PC-3 (cell line): ENCODE measurements around the gene MIB2. TPM values are rescaled to one million over a fixed set of nuclear protein-coding genes. Genes with fewer than 3 reads are reported as not detected.

ENCODE experiments used
- ATAC-seq: fragments of 200-7000 bp; cut with Tn5 transposase; 2 replicates; pipeline ENCODE4 v1.9.1; 2020; ENCODE audit warnings: mild to moderate bottlenecking, moderate library complexity
- BruUV-seq: library from RNA; stranded (reverse); fragments of 400-500 nt; replicated peaks from 2 replicates; lab custom pipeline; 2021; lab: Mats Ljungman, UMichigan
- CTCF ChIA-PET: fragments of 300-600 bp; sonication (Branson Sonifier 250); formaldehyde crosslinking; loops from one replicate; lab custom pipeline; 2022; ENCODE audit warnings: antibody characterized with exemption; lab: Charles Lee
- POLR2A ChIA-PET: fragments of 300-600 bp; sonication (Branson Sonifier 250); formaldehyde crosslinking; loops from one replicate; lab custom pipeline; 2022; ENCODE audit warnings: antibody characterized with exemption; ENCODE audit not compliant: unreplicated experiment; lab: Charles Lee
- DNase-seq: peaks from one replicate; pipeline ENCODE4 v3.0.0-alpha.2; 2015
- H2AFZ ChIP-seq: fragments of 300-600 bp; sonication (generic); 2 replicates; pipeline ENCODE4 v1.6.0; 2016; ENCODE audit warnings: antibody characterized with exemption, low read length
- H3F3A ChIP-seq: fragments of 300-600 bp; sonication (generic); one replicate; pipeline ENCODE4 v1.6.0; 2017; ENCODE audit warnings: antibody characterized with exemption, low read length, control low read depth, mild to moderate bottlenecking; ENCODE audit not compliant: unreplicated experiment
- H3K27ac ChIP-seq: fragments of 300-600 bp; sonication (generic); 2 replicates; pipeline ENCODE4 v1.5.1; 2016; ENCODE audit warnings: mild to moderate bottlenecking, low read length
- H3K27me3 ChIP-seq: fragments of 300-600 bp; sonication (generic); 2 replicates; pipeline ENCODE4 v1.6.1; 2016; ENCODE audit warnings: low read length, mixed read lengths
- H3K36me3 ChIP-seq: fragments of 300-600 bp; sonication (generic); 2 replicates; pipeline ENCODE4 v1.6.1; 2016; ENCODE audit warnings: low read depth, mixed run types, low read length, mixed read lengths
- H3K4me1 ChIP-seq: fragments of 300-600 bp; sonication (generic); 2 replicates; pipeline ENCODE4 v1.5.1; 2016; ENCODE audit warnings: low read length; ENCODE audit not compliant: insufficient read depth
- H3K4me2 ChIP-seq: fragments of 300-600 bp; sonication (generic); 2 replicates; pipeline ENCODE4 v1.6.0; 2016; ENCODE audit warnings: low read length
- H3K4me3 ChIP-seq: fragments of 300-600 bp; sonication (generic); 2 replicates; pipeline ENCODE4 v1.5.1; 2016; ENCODE audit warnings: mild to moderate bottlenecking, low read length, mixed read lengths
- H3K79me2 ChIP-seq: fragments of 300-600 bp; sonication (generic); 2 replicates; pipeline ENCODE4 v1.6.1; 2017; ENCODE audit warnings: low read length, mixed read lengths
- H3K9ac ChIP-seq: fragments of 300-600 bp; sonication (generic); 2 replicates; pipeline ENCODE4 v1.6.0; 2016; ENCODE audit warnings: mild to moderate bottlenecking, low read length
- H3K9me2 ChIP-seq: fragments of 300-600 bp; sonication (generic); replicated peaks from 2 replicates; pipeline ENCODE4 v1.6.1; 2016; ENCODE audit warnings: mixed run types, low read length, mixed read lengths
- H3K9me3 ChIP-seq: fragments of 300-600 bp; sonication (generic); 2 replicates; pipeline ENCODE4 v1.6.1; 2016; ENCODE audit warnings: low read length, mixed read lengths
- H4K20me1 ChIP-seq: fragments of 300-600 bp; sonication (generic); 2 replicates; pipeline ENCODE4 v1.6.1; 2016; ENCODE audit warnings: low read length, mixed read lengths
- EZH2 ChIP-seq: fragments of 300-600 bp; sonication (generic); IDR thresholded peaks from one replicate; pipeline ENCODE4 v1.6.1; 2017; ENCODE audit warnings: antibody characterized with exemption, mild to moderate bottlenecking, low read length; ENCODE audit not compliant: unreplicated experiment
- EZH2phosphoT487 ChIP-seq: fragments of 300-600 bp; sonication (generic); IDR thresholded peaks from 2 replicates; pipeline ENCODE4 v1.6.1; 2018; ENCODE audit warnings: mild to moderate bottlenecking, antibody characterized with exemption, low read length, borderline replicate concordance
- intact Hi-C: fragments of 100-400 bp; cut with micrococcal nuclease; formaldehyde crosslinking; loops from 2 replicates; pipeline ENCODE4 v1.9.0; 2023
- total RNA-seq: library from RNA; depleted of rRNA; stranded (reverse); fragments of >200 nt; gene quantifications from 2 replicates; pipeline ENCODE4 v1.2.3, GENCODE V29; 2014
- TF ChIP-seq, protein P1 (sequence below): fragments of 300-600 bp; sonication (generic); conservative IDR thresholded peaks from 2 replicates; pipeline ENCODE4 v1.5.1; 2017; ENCODE audit warnings: antibody characterized with exemption, low read depth, mild to moderate bottlenecking, low read length

Gene MIB2
- total RNA-seq, 1 experiment from 2014 or later = 164 TPM

DNA sequence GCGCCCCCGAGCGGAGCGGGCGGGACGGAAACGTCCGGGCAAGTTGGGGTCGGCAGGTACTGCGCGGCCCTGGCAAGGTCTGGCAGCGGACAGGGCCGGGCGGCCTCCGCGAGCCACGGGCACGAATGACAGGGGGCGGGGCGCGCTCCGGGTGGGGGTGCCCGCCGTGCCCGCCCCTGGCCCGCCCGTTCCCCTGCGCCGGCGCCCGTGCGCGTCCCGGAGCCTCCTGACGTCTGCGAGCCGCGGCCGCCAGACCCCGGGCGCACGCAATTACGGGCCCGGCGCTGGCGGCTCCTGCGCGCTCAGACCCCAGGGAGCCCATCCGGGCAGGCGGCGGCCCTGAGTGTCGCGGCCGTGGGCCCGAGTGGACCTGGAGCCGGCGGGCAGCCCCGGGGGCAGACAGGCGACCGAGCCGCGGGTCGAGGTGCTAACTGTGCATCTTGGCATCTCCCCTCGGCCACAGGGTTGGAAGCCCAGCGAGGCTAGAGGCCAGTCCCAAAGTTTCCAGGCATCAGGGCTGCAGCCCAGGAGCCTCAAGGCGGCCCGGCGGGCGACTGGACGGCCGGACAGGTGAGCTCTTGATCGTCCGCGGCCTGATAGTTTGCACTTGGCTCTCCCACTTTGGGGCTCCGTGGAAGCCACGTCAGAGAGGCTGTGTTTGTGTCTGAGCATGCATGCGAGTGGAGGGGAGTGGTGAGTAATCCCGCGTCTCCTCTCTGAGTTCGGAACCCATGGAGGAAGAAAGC, 918 bp downstream of the MIB2 start:
- no TSS peak for BruUV-seq
- Histone ChIP-seq H3K9me2 (no peaks in the 10 kb centered on the region), H2AFZ (peak overlapping the region; percentile 21), H3K4me2 (peak overlapping the region; percentile 84), H3F3A (peaks cover 4% of the 10 kb centered on the region), H3K4me3 (peak overlapping the region; percentile 94), H3K4me1 (peaks cover 28% of the 10 kb centered on the region), H3K27ac (peak overlapping the region; percentile 97; the same call in 1 of the 2 replicates), H3K9me3 (no peaks in the 10 kb centered on the region), H3K27me3 (no peaks in the 10 kb centered on the region), H3K36me3 (no peaks in the 10 kb centered on the region; the same call in 1 of the 2 replicates), H3K9ac (peak overlapping the region; percentile 98), H3K79me2 (peaks cover 39% of the 10 kb centered on the region), H4K20me1 (peaks cover 16% of the 10 kb centered on the region; the same call in 1 of the 2 replicates)
- DNase-seq (peak; percentile 60), ATAC-seq (peak; percentile 44)
- ChIA-PET POLR2A (interaction anchor here (0.5 kb wide), 1 partner anchor 227 kb away, joined by 4 read pairs; no protein-coding TSS in a partner anchor), CTCF (interaction anchor here (0.6 kb wide), 1 partner anchor 40 kb away, joined by 3 read pairs; no protein-coding TSS in a partner anchor)
- TF ChIP-seq EZH2 (no peak), EZH2phosphoT487 (no peak)
- TF ChIP-seq, protein P1, sequence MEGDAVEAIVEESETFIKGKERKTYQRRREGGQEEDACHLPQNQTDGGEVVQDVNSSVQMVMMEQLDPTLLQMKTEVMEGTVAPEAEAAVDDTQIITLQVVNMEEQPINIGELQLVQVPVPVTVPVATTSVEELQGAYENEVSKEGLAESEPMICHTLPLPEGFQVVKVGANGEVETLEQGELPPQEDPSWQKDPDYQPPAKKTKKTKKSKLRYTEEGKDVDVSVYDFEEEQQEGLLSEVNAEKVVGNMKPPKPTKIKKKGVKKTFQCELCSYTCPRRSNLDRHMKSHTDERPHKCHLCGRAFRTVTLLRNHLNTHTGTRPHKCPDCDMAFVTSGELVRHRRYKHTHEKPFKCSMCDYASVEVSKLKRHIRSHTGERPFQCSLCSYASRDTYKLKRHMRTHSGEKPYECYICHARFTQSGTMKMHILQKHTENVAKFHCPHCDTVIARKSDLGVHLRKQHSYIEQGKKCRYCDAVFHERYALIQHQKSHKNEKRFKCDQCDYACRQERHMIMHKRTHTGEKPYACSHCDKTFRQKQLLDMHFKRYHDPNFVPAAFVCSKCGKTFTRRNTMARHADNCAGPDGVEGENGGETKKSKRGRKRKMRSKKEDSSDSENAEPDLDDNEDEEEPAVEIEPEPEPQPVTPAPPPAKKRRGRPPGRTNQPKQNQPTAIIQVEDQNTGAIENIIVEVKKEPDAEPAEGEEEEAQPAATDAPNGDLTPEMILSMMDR = no peak
- intact Hi-C loops = loop anchor here (10.0 kb wide), 1 partner anchor 551 kb away; no protein-coding TSS in a partner anchor

GRCh38 chr1:1616838-1617237, 1.5 kb downstream of the MIB2 start:
- DNase-seq = no peak
- Histone ChIP-seq H3K79me2 (peaks cover 39% of the 10 kb centered on the region), H3K27ac (no peak overlapping the region), H3K9ac (peak overlapping the region; percentile 98), H3K9me3 (no peaks in the 10 kb centered on the region), H3K9me2 (no peaks in the 10 kb centered on the region), H2AFZ (peak overlapping the region; percentile 21), H3K4me2 (peak overlapping the region; percentile 84), H3K4me1 (peaks cover 28% of the 10 kb centered on the region), H3K27me3 (no peaks in the 10 kb centered on the region), H3K4me3 (peak overlapping the region; percentile 94), H3F3A (peaks cover 4% of the 10 kb centered on the region), H4K20me1 (peaks cover 16% of the 10 kb centered on the region; the same call in 1 of the 2 replicates), H3K36me3 (no peaks in the 10 kb centered on the region; the same call in 1 of the 2 replicates)
- no peak for ATAC-seq
- ChIA-PET CTCF (interaction anchor here (0.6 kb wide), 1 partner anchor 41 kb away, joined by 3 read pairs; no protein-coding TSS in a partner anchor), POLR2A (no interaction called here)
- no peak for TF ChIP-seq EZH2phosphoT487
- TF ChIP-seq, protein P1 = no peak
- TF ChIP-seq EZH2 = no peak
- intact Hi-C loops = loop anchor here (10.0 kb wide), 1 partner anchor 552 kb away; no protein-coding TSS in a partner anchor
- BruUV-seq = no TSS peak
